B cell (primary cell): Measurements from ENCODE around the gene ICA1L. TPM values are rescaled to one million over a fixed set of nuclear protein-coding genes. Genes with fewer than 3 reads are reported as not detected.

Source experiments
- ATAC-seq: fragments of 200-7000 bp; cut with Tn5 transposase; one replicate; pipeline ENCODE4 v1.10.0; 2021; ENCODE audit warnings: low read depth, mild to moderate bottlenecking, moderate number of reproducible peaks, moderate library complexity
- CTCF ChIA-PET: fragments of 350-600 bp; sonication (Branson Sonifier 250); formaldehyde crosslinking; loops from one replicate; lab custom pipeline; 2021; ENCODE audit warnings: antibody characterized with exemption, inconsistent platforms; lab: Charles Lee
- POLR2A ChIA-PET: fragments of 350-600 bp; sonication (Branson Sonifier 250); formaldehyde crosslinking; loops from one replicate; lab custom pipeline; 2021; ENCODE audit warnings: antibody characterized with exemption; lab: Charles Lee
- DNase-seq: peaks from one replicate; pipeline ENCODE4 v3.0.0; 2013
- H2AFZ ChIP-seq: 2 replicates; pipeline ENCODE4 v1.6.1; 2012; ENCODE audit warnings: mild to moderate bottlenecking, low read depth, low read length; ENCODE audit not compliant: insufficient read depth, poor library complexity, severe bottlenecking
- H3K27ac ChIP-seq, 2 donors: 1 replicate in 1 of 2; 2 replicates in 1 of 2; pipeline ENCODE4 v1.5.1; 2012 to 2013; ENCODE audit warnings: low read length in 2 of 2, mild to moderate bottlenecking in 2 of 2, moderate library complexity in 1 of 2
- H3K27me3 ChIP-seq, 4 experiments: fragments of 200-600 bp in 1 of 4; sonication (generic) in 1 of 4; replicated peaks in 1 of 4; 1 replicate in 2 of 4; 2 replicates in 2 of 4; pipeline versions ENCODE4 v1.6.1 to v1.7.0; 2013 to 2016; ENCODE audit warnings: low read length in 3 of 4, mild to moderate bottlenecking in 2 of 4, mixed read lengths in 1 of 4, moderate library complexity in 1 of 4; ENCODE audit not compliant: insufficient read depth in 4 of 4, control insufficient read depth in 3 of 4; ENCODE audit errors: control extremely low read depth in 1 of 4
- H3K36me3 ChIP-seq, 2 experiments: replicated peaks in 1 of 2; 1 replicate in 1 of 2; 2 replicates in 1 of 2; pipeline versions ENCODE4 v1.6.1 to v1.7.1; 2013; ENCODE audit warnings: low read length in 1 of 2; ENCODE audit not compliant: insufficient read depth in 2 of 2, control insufficient read depth in 1 of 2; ENCODE audit errors: control extremely low read depth in 1 of 2, extremely low read depth in 1 of 2
- H3K4me1 ChIP-seq, 2 donors: fragments of 200-600 bp in 1 of 2; sonication (generic) in 1 of 2; 1 replicate in 1 of 2; 2 replicates in 1 of 2; pipeline versions ENCODE4 v1.5.1 to v1.6.1; 2013 to 2017; ENCODE audit warnings: low read length in 2 of 2; ENCODE audit not compliant: control insufficient read depth in 2 of 2, insufficient read depth in 2 of 2
- H3K4me2 ChIP-seq: replicated peaks from 2 replicates; pipeline ENCODE3; 2012; ENCODE audit warnings: mild to moderate bottlenecking, low read depth, low read length; ENCODE audit not compliant: poor library complexity, severe bottlenecking
- H3K4me3 ChIP-seq, 5 experiments: fragments of 200-600 bp in 1 of 5; sonication (generic) in 1 of 5; 1 replicate in 3 of 5; 2 replicates in 2 of 5; pipeline versions ENCODE4 v1.5.1 to v1.7.0; 2011 to 2016; ENCODE audit warnings: low read length in 4 of 5, mild to moderate bottlenecking in 4 of 5, low read depth in 2 of 5, control low read depth in 1 of 5, moderate library complexity in 1 of 5; ENCODE audit not compliant: insufficient read depth in 1 of 5; ENCODE audit errors: control extremely low read depth in 1 of 5, extremely low read depth in 1 of 5
- H3K79me2 ChIP-seq: fragments of 200-600 bp; sonication (generic); one replicate; pipeline ENCODE4 v1.6.0; 2016; ENCODE audit warnings: low read length; ENCODE audit not compliant: control insufficient read depth, insufficient read depth
- H3K9ac ChIP-seq: fragments of 200-600 bp; sonication (generic); 2 replicates; pipeline ENCODE4 v1.6.1; 2017; ENCODE audit warnings: mild to moderate bottlenecking, low read length, moderate library complexity
- H3K9me3 ChIP-seq, 3 donors: one replicate each; pipeline versions ENCODE4 v1.6.1 to v1.7.1; 2013; ENCODE audit warnings: low read length in 2 of 3; ENCODE audit not compliant: control insufficient read depth in 2 of 3, insufficient read depth in 1 of 3; ENCODE audit errors: control extremely low read depth in 1 of 3
- H4K20me1 ChIP-seq: 2 replicates; pipeline ENCODE4 v1.6.0; 2012; ENCODE audit warnings: mild to moderate bottlenecking, low read length; ENCODE audit not compliant: insufficient read depth, control insufficient read depth, poor library complexity, severe bottlenecking
- H3K27ac Mint-ChIP-seq: one replicate; pipeline ENCODE4 v1.8.0; 2021; ENCODE audit warnings: mixed read lengths
- H3K27me3 Mint-ChIP-seq: one replicate; pipeline ENCODE4 v1.8.0; 2021; ENCODE audit warnings: mixed read lengths
- H3K4me1 Mint-ChIP-seq: one replicate; pipeline ENCODE4 v1.8.0; 2021; ENCODE audit warnings: mixed read lengths
- H3K4me3 Mint-ChIP-seq: one replicate; pipeline ENCODE4 v1.8.0; 2021; ENCODE audit warnings: mixed read lengths
- H3K9me3 Mint-ChIP-seq: one replicate; pipeline ENCODE4 v1.8.0; 2022; ENCODE audit warnings: mixed read lengths; ENCODE audit not compliant: insufficient read depth
- CTCF ChIP-seq: fragments of 200-600 bp; IDR thresholded peaks from one replicate; pipeline ENCODE4 v1.8.0; 2022; ENCODE audit warnings: antibody characterized with exemption, mild to moderate bottlenecking
- EZH2 ChIP-seq: IDR thresholded peaks from 2 replicates; pipeline ENCODE4 v1.6.1; 2012; ENCODE audit warnings: borderline replicate concordance, low read depth, mild to moderate bottlenecking, moderate library complexity, low read length; ENCODE audit not compliant: insufficient read depth, poor library complexity, severe bottlenecking
- WGBS: methylation state at CpG from one replicate; pipeline ENCODE4 v1.1.5; 2013; ENCODE audit warnings: missing lambda C conversion rate; ENCODE audit not compliant: insufficient coverage; 5-methylcytosine and 5-hydroxymethylcytosine counted together
- intact Hi-C: fragments of 100-400 bp; cut with micrococcal nuclease; formaldehyde crosslinking; loops from one replicate; pipeline ENCODE4 v1.10.0; 2022
- polyA plus RNA-seq: library from polyadenylated mRNA; depleted of rRNA; stranded (reverse); fragments of >200 nt; gene quantifications from 2 replicates; pipeline ENCODE4 v1.2.3, GENCODE V29; 2012
- total RNA-seq, 2 donors: library from RNA; stranded (reverse); fragments of 120-200 nt in 1 of 2; gene quantifications; 1 replicate in 1 of 2; 2 replicates in 1 of 2; pipeline versions ENCODE4 v1.2.3 to v1.2.4, GENCODE V29; 2013 to 2022

The ICA1L gene
- total and polyA plus RNA-seq, 2 donors (not counting 1 experiment from before 2014, with no cell fraction given): 2.4 to 6.8 TPM

- Mint-ChIP-seq H3K27me3 (no peaks in the 10 kb centered on the region), H3K4me3 (no peak overlapping the region), H3K27ac (no peak overlapping the region), H3K9me3 (no peaks in the 10 kb centered on the region), H3K4me1 (peaks cover 7% of the 10 kb centered on the region)
- ATAC-seq: no peak
- Histone ChIP-seq H3K9me3 (no peaks in the 10 kb centered on the region), H3K79me2 (no peaks in the 10 kb centered on the region), H3K9ac (no peak overlapping the region), H3K4me1 (peaks cover 5 to 7% of the 10 kb centered on the region in 2 donors), H3K4me3 (no peak overlapping the region), H3K27me3 (no peaks in the 10 kb centered on the region), H3K27ac (no peak overlapping the region), H4K20me1 (no peaks in the 10 kb centered on the region), H2AFZ (no peak overlapping the region), H3K4me2 (no peak overlapping the region), H3K36me3 (no peaks in the 10 kb centered on the region)
- WGBS: no CpG with 5 or more reads among the region's 2 CpGs
- CTCF ChIA-PET: interaction anchor here (0.8 kb wide), 2 partner anchors 10 to 234 kb away, joined by 3 read pairs; no protein-coding TSS in a partner anchor
- intact Hi-C loops: no loop called here
- TF ChIP-seq EZH2: no peak
- TF ChIP-seq CTCF: no peak
- DNase-seq: no peak
- POLR2A ChIA-PET: no interaction called here
Observed at GRCh38 chr2:202822411-202822810, 49.2 kb downstream of the ICA1L start.

- Mint-ChIP-seq H3K27ac (no peak overlapping the region), H3K4me3 (no peak overlapping the region), H3K27me3 (no peaks in the 10 kb centered on the region), H3K9me3 (no peaks in the 10 kb centered on the region), H3K4me1 (peaks cover 7% of the 10 kb centered on the region)
- H3K9ac ChIP-seq: no peak overlapping the region
- H3K27me3 ChIP-seq: no peaks in the 10 kb centered on the region
- TF ChIP-seq CTCF: no peak
- TF ChIP-seq EZH2: no peak
- no peaks in the 10 kb centered on the region for H3K9me3 ChIP-seq
- H3K4me2 ChIP-seq: no peak overlapping the region
- H3K4me1 ChIP-seq: peaks cover 5 to 7% of the 10 kb centered on the region in 2 donors
- H4K20me1 ChIP-seq: no peaks in the 10 kb centered on the region
- no peaks in the 10 kb centered on the region for H3K79me2 ChIP-seq
- ChIA-PET CTCF (interaction anchor here (0.8 kb wide), 1 partner anchor 9 kb away, joined by 3 read pairs; no protein-coding TSS in a partner anchor), POLR2A (no interaction called here)
- WGBS: no CpG with 5 or more reads among the region's 7 CpGs
- no peak overlapping the region for H3K4me3 ChIP-seq
- H3K36me3 ChIP-seq: no peaks in the 10 kb centered on the region
- no peak overlapping the region for H2AFZ ChIP-seq
- intact Hi-C loops: no loop called here
- no peak overlapping the region for H3K27ac ChIP-seq
- DNase-seq: no peak
- no peak for ATAC-seq
Observed at GRCh38 chr2:202821206-202822160, 50.1 kb downstream of the ICA1L start.
